Stimulated activated naive CD8-positive, alpha-beta T cell treated with anti-CD3 and anti-CD28 coated beads, Interleukin-15, amount 100 ng/mL, for 72 hours (primary cell): ENCODE data around the gene GLCE.
"Not testable (repeated sequence)": the region's sequence is repeated elsewhere in the genome, so short reads cannot be mapped to it uniquely, and the experiment has no call there.

ENCODE experiments used
- ATAC-seq: fragments of 150-1000 bp; cut with Tn5 transposase; 2 replicates; pipeline ENCODE4 v1.10.0; 2021; ENCODE audit warnings: mild to moderate bottlenecking, moderate library complexity
- DNase-seq, 2 donors: peaks; one replicate each; pipeline ENCODE4 v3.0.0; 2021 to 2022
- H3K27ac Mint-ChIP-seq, 2 donors: one replicate each; pipeline ENCODE4 v1.8.0; 2022; ENCODE audit warnings: mild to moderate bottlenecking in 2 of 2, mixed read lengths in 2 of 2, moderate library complexity in 2 of 2
- H3K27me3 Mint-ChIP-seq: one replicate; pipeline ENCODE4 v1.8.0; 2022; ENCODE audit warnings: mixed read lengths
- H3K4me1 Mint-ChIP-seq: one replicate; pipeline ENCODE4 v1.8.0; 2022; ENCODE audit warnings: mild to moderate bottlenecking, mixed read lengths
- H3K4me3 Mint-ChIP-seq, 2 donors: one replicate each; pipeline ENCODE4 v1.8.0; 2022; ENCODE audit warnings: mild to moderate bottlenecking in 2 of 2, mixed read lengths in 2 of 2, moderate library complexity in 1 of 2
- H3K9me3 Mint-ChIP-seq, 2 donors: one replicate each; pipeline ENCODE4 v1.8.0; 2022; ENCODE audit warnings: mixed read lengths in 2 of 2

The GLCE gene

DNA sequence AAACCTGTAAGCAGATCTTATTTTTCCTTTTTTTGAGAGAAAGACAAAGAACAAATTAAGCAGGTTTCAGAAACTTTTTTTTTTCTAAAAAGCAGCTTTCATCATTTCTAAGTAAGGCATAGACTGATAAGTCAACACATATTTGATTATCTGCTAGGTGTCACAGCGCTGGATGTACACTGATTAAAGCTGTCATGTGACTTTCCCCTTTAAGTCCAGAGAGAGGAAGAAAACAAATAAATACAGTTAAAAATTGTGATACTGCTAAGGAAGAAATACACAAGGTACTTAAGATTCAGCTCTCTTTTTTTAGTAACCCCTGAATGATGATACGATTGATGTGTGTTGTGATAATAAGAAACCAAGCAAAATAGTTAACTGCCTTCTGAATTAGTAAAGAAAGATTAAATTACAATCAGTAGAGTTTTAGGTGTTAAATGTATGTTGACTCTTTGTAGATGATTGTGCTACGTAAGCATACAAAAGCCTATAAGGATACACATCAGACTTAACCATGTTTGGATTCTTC lies 2.8 kb downstream of the GLCE start:
- DNase-seq, result no peak
- Mint-ChIP-seq H3K9me3 (no peaks in the 10 kb centered on the region), H3K27me3 (peaks cover 10% of the 10 kb centered on the region), H3K4me3 (no peak overlapping the region), H3K4me1 (peaks cover 20% of the 10 kb centered on the region), H3K27ac (no peak overlapping the region)
- no peak for ATAC-seq

DNA sequence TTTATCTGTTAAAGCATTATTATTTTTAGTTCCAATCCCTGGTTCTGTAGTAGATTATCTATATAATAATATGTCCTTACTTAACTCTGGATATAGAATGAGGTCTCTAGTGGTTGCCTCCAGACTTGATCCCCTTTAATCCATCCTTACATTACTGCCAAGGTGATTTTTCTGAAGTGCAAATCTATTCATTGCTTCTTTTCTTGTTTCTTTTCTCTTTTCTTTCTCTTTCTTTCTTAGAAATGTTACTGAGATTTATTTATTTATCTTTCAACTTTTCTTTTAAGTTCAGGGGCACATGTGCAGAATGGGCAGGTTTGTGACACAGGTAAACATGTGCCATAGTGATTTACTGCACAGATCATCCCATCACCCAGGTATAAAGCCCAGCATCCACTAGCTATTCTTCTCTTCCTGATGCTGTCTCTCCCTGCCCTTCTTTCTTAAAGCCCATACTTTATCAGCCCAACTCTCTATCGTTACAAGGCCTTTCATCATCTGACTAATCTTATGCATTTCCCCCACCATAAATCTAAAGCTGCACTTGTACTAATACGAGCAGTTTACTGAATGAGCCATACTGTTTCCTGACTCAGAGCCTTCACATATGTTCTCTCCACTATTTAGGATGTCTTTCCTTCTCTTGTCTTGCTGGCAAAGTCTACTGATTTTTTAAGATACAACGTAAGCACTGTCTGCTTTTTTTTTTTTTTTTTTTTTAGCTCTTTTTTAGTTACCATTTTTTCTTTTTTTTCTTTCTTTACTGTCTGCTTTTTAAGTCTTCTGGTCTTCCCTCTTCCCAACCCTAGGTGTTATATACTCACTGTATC lies 4.6 kb downstream of the GLCE start:
- H3K27ac Mint-ChIP-seq, result peak overlapping the region in 1 of 2 donors; percentile 49

DNA sequence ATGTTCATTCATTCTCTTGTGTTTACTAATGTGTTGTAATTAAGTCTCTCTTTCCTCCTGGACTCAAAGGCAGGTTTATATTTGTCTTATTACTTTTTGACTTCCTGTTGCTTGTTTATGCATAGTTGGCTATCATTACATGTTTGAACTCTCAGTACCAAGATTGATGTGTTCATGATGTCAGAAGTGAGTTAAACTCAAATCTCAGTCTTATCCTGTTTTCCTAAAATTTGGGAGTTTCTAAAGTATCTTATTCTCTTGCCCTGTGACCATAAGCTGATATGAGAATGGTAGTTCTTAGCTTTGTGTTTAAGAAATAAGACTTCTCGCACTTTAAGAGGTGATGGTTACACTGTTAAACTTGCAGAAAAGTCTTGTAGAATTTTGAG lies 5.2 kb downstream of the GLCE start:
- Mint-ChIP-seq H3K9me3 (no peaks in the 10 kb centered on the region), H3K27ac (no peak overlapping the region), H3K4me1 (peaks cover 16% of the 10 kb centered on the region), H3K4me3 (no peak overlapping the region), H3K27me3 (peaks cover 10% of the 10 kb centered on the region)
- ATAC-seq, result no peak
- DNase-seq, result no peak

More for the DNA sequence above, 4.6 kb downstream of the GLCE start:
- no peak for ATAC-seq
- peaks cover 17% of the 10 kb centered on the region for H3K4me1 Mint-ChIP-seq
- no peak for DNase-seq
- H3K4me3 Mint-ChIP-seq, result no peak overlapping the region
- H3K9me3 Mint-ChIP-seq, result no peaks in the 10 kb centered on the region
- H3K27me3 Mint-ChIP-seq, result peaks cover 10% of the 10 kb centered on the region

DNA sequence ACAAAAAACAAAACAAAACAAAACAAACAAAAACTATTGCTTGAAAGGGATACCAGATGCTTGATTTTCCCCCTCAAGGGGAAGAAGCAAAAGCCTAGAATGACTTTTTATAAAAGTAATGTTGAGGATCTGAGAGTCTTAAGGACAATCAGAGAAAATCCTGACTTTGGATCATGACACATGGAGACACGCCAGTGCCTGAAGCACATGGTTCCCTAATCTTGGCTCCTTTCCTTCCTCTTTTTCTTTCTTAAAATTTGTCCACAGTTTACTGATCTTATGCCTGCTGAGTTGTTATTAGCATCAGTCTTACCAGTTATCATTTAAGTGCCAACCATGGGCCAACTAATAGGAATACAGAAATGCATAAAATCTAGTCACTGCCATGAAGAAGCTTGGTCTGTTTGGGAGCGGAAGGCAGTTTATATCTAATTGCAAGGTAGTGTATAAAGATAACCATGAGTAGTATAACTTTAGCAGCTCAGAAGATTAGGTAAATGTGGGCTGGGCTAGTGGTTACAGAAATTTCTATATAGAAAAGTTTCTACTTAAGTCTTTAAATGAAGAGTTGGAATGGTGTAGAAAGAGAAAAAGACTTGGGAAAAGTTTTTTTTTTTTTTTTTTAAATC lies 6.9 kb downstream of the GLCE start:
- ATAC-seq (no peak), DNase-seq (no peak)
- Mint-ChIP-seq H3K4me3 (no peak overlapping the region), H3K27ac (no peak overlapping the region), H3K4me1 (peaks cover 6% of the 10 kb centered on the region), H3K9me3 (no peaks in the 10 kb centered on the region), H3K27me3 (no peaks in the 10 kb centered on the region)

DNA sequence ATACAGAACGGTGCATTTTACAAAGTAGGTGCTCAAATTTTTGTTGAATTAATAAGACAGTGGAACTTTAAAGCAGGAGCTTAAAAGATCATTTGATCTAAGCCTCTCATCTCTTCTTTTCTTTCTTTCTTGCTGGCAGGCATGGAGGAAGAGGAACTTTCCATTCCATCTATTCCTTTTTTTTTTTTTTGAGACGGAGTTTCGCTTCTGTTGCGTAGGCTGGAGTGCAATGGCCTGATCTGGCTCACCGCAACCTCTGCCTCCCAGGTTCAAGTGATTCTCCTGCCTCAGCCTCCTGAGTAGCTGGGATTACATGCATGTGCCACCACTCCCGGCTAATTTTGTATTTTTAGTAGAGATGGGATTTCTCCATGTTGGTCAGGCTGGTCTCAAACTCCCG lies 7.9 kb downstream of the GLCE start:
- DNase-seq, H3K27me3 Mint-ChIP-seq, H3K4me1 Mint-ChIP-seq, ATAC-seq, H3K9me3 Mint-ChIP-seq, H3K27ac Mint-ChIP-seq, H3K4me3 Mint-ChIP-seq: not testable (repeated sequence)

DNA sequence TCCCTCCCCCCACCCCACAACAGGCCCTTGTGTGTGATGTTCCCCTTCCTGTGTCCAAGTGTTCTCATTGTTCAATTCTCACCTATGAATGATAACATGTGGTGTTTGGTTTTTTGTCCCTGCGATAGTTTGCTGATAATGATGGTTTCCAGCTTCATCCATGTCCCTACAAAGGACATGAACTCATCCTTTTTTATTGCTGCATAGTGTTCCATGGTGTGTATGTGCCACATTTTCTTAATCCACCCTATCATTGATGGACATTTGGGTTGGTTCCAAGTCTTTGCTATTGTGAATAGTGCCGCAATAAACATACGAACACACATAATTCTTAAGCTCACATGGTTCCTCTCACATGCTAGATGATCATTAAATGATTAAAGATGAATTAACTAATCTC lies 9.1 kb downstream of the GLCE start:
- H3K4me1 Mint-ChIP-seq, H3K9me3 Mint-ChIP-seq, H3K27me3 Mint-ChIP-seq: not testable (repeated sequence)

DNA sequence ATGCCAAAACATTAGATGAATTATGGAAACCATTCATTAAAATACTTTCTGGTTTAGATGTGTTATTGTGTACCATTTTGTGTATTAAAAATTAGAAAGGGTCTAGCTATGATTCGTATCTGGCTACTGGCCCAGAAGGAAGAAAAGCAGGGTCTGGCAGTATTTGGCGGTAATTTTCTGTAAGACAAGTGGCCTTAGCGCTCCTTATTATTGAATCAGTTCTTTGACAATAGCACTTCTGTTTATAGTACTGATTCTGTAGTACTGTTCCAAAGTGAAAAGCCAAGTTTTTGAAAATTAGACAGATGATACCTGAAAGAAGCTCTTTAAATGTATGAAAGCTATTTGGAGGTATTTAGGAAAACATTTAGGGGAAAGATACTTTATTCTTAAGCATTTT lies 10.2 kb downstream of the GLCE start:
- Mint-ChIP-seq H3K4me1 (no peaks in the 10 kb centered on the region), H3K27me3 (no peaks in the 10 kb centered on the region), H3K4me3 (no peak overlapping the region), H3K9me3 (no peaks in the 10 kb centered on the region), H3K27ac (no peak overlapping the region)
- no peak for ATAC-seq
- DNase-seq, result no peak

More for the DNA sequence above, 9.1 kb downstream of the GLCE start:
- not testable (repeated sequence) for DNase-seq, ATAC-seq, H3K4me3 Mint-ChIP-seq, H3K27ac Mint-ChIP-seq

DNA sequence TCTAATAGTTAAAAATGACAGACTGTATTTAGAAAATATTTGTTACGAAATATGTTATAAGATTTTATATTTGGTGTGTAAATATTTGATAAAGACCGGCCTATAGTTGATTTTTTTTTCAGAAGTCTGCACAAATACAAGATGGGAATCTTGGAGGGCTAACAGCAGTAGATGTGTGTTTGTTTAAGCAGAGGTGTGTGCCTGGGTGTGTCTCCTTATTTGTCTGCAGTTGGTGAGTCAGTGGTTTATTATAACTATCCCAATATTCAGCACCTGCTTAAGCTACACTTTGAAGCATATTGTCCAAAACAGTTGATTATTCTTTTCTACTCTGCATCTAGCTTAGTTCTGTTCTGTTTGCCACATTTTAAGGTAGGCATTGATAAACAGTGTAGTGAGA lies 12.4 kb downstream of the GLCE start:
- ATAC-seq (no peak), DNase-seq (no peak)
- Mint-ChIP-seq H3K4me3 (no peak overlapping the region), H3K27ac (no peak overlapping the region), H3K4me1 (no peaks in the 10 kb centered on the region), H3K9me3 (no peaks in the 10 kb centered on the region), H3K27me3 (no peaks in the 10 kb centered on the region)

DNA sequence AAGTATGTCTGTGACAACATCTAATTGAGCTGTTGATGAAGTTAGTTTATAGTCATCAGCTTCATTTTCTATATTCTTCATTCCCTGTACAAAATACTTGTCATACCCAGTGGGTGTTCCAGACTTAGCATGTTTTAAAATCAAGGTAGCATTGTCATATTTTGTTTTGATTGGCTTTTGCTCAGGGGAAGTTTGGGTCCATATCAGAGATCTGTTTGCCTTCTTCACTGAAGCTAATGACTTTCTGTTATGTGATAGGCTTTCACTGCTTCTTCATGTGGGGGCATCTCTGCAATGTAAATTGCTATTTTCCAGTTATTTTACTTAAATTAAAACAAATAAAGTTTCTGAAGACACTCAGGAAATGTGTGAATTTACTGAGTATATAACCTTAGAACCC lies 15.1 kb downstream of the GLCE start:
- Mint-ChIP-seq H3K27ac (no peak overlapping the region), H3K4me3 (no peak overlapping the region), H3K4me1 (no peaks in the 10 kb centered on the region), H3K27me3 (no peaks in the 10 kb centered on the region), H3K9me3 (no peaks in the 10 kb centered on the region)
- DNase-seq (no peak), ATAC-seq (no peak)

DNA sequence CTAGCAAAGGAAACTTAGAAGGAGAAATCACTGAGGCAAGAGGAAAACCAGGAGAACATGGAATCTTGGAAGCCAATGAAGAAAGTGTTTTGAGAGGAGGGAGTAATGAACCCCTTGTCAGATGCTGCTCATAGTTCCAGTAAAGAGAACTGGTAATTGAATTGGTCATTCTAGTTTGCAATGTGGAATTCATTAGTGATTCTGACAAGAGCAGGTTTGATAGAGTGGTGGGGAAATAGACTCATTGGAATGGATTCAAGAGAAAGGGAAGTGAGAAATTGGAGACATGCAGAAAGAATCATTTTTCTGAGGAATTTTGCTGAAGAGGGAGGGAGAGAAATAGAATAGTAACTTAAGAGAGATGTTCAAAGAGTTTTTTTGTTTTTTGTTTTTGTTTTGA lies 21.0 kb downstream of the GLCE start:
- Mint-ChIP-seq H3K9me3 (no peaks in the 10 kb centered on the region), H3K4me3 (no peak overlapping the region), H3K27ac (no peak overlapping the region), H3K27me3 (no peaks in the 10 kb centered on the region), H3K4me1 (no peaks in the 10 kb centered on the region)
- DNase-seq (no peak), ATAC-seq (no peak)

DNA sequence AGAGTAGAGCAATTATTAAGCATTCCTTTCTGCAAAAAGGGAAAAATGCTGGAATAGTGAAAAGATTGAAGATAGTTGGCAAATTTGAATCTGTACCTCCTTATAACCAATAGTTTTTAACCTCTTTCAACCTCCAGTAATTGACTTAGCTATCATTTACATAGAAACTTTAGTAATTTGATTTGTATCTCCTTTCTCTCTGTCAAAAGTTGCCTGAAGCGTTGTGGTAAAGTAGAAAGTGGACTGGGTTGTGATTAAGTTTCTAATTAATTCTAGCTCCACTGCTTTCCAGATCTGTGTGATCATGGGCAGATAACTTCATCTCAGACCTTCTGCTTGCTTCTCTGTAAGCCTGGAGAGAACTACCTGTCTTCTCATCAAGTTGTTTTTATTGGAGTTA lies 24.8 kb downstream of the GLCE start:
- H3K4me3 Mint-ChIP-seq, result no peak overlapping the region
- no peaks in the 10 kb centered on the region for H3K4me1 Mint-ChIP-seq
- no peak for DNase-seq
- no peak for ATAC-seq
- peaks cover 8 to 11% of the 10 kb centered on the region in 2 donors for H3K9me3 Mint-ChIP-seq
- no peaks in the 10 kb centered on the region for H3K27me3 Mint-ChIP-seq
- no peak overlapping the region for H3K27ac Mint-ChIP-seq

DNA sequence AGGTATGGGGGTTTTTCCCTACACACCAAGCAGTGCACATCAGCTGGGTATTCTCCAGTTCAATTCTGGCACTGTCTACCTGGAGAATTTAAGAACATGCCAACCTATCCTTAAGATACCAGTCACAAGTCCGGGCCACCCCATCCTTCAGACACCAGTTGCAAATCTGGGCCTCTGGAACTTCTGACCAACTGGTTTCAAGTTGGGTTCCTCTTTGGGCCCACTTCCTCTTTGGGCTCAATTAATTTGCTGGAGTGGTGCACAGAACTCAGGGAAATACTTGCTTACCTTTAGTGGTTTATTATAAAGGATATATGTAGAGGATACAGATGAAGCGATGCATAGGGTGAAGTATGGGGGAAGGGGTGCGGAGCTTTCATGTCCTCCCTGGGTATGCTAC lies 25.3 kb downstream of the GLCE start:
- Mint-ChIP-seq H3K4me1 (no peaks in the 10 kb centered on the region), H3K27ac (no peak overlapping the region), H3K4me3 (no peak overlapping the region), H3K27me3 (no peaks in the 10 kb centered on the region), H3K9me3 (peaks cover 13 to 16% of the 10 kb centered on the region in 2 donors)
- ATAC-seq (no peak), DNase-seq (no peak)

DNA sequence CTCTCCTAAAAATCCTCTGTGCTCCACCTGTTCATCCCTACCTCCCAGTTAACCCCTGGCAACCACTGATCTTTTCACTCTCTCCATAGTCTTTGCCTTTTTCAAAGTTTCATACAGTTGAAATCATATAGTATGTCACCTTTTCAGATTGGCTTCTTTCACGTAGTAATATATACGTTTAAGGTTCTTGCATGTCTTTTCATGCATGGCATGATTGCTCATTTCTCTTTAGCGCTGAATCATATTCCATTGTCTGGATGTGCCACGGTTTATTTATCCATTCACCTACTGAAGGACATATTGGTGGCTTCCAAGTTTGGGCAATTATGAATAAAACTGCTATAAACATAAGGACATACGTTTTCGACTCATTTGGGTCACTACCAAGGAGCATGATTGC lies 28.7 kb downstream of the GLCE start:
- Mint-ChIP-seq H3K4me1 (no peaks in the 10 kb centered on the region), H3K27me3 (no peaks in the 10 kb centered on the region), H3K4me3 (no peak overlapping the region), H3K27ac (peak overlapping the region in 1 of 2 donors; percentile 11), H3K9me3 (peaks cover 18 to 22% of the 10 kb centered on the region in 2 donors)
- DNase-seq, result no peak
- ATAC-seq, result no peak

DNA sequence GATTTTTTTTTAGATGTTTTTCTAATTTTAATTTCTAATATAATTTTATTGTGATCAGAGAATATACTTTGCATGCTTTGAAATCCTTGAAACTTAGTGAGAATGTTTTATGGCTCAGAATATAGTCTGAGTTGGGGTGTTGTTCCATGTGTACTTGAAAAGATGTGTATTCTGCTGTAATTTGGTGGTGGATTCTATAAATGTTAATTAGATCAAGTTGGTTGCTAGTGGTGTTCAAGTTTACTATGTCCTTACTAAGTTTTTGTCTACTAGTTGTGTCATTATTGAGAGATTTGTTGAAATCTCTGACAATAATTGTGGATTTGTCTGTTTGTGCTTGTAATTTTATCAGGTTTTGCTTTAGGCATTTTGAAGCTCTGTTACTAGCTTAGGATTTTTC lies 29.7 kb downstream of the GLCE start:
- Mint-ChIP-seq H3K4me3 (no peak overlapping the region), H3K27ac (no peak overlapping the region), H3K4me1 (peaks cover 5% of the 10 kb centered on the region), H3K27me3 (no peaks in the 10 kb centered on the region), H3K9me3 (peaks cover 18 to 22% of the 10 kb centered on the region in 2 donors)
- ATAC-seq (no peak), DNase-seq (no peak)

DNA sequence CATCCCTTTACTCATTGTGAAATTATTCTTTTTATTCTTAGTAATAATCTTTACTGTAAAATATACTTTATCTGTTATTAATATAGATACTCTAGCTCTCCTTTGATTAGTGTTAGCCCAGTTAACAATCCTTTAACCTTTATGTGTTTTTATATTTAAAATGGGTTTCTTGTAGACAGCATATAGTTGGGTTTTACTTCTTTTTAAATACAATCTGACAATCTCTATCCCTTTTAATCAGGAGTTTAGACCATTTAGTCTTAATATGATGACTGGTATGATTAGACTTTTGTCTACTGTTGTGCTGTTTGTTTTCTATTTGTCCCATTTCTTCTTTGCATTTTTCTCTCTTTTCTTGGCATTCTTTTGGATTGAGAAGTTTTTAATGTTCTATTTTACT lies 30.1 kb downstream of the GLCE start:
- Mint-ChIP-seq H3K4me1 (peaks cover 6% of the 10 kb centered on the region), H3K27ac (no peak overlapping the region), H3K9me3 (peaks cover 18 to 22% of the 10 kb centered on the region in 2 donors), H3K4me3 (no peak overlapping the region), H3K27me3 (no peaks in the 10 kb centered on the region)
- ATAC-seq (no peak), DNase-seq (no peak)

DNA sequence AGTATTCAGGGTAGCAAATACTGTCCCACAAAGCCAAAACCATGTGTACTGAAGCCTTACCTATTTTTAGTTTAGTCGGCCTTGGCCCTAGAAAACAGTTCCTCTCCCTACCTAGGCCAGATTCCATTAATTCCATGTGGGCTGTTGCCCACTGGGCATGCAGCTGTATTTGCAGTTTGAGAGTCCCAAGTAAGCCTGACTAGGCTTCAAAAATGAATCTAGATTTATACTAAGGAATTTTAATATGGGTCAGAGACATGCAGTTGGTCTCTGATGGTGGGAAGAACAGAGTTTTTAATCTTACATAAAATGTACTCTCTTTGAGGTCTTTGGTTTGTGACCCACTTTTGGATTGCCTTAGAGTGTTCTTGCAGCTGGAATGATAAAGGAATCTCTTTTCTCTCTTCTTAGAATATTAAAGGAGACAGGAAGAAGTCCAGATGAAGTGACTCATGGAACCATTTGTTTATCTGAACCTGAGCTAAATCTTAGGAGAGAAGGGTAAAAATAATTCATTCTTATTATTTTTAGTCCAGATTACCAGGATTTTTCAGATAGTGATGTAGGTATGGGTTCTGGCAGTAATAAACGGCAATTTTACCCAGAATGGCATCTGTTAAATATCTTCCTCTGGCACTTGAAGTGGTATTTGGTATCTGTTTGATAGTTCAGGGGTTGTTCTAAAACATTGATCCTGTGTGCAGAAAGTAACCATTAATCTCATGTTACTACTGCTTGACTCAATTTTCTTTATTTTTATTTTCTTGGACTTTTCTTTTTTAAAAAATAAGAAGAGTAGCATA lies 33.8 kb downstream of the GLCE start:
- Mint-ChIP-seq H3K27ac (no peak overlapping the region), H3K4me1 (peaks cover 6% of the 10 kb centered on the region), H3K9me3 (peaks cover 14 to 19% of the 10 kb centered on the region in 2 donors), H3K27me3 (no peaks in the 10 kb centered on the region), H3K4me3 (no peak overlapping the region)
- DNase-seq, result no peak
- ATAC-seq, result no peak
